H7 (cell line): Measurements from ENCODE around the gene KRTAP4-12. TPM values are rescaled to one million over a fixed set of nuclear protein-coding genes. Genes with fewer than 3 reads are reported as not detected.
"Not testable (repeated sequence)": the region's sequence is repeated elsewhere in the genome, so short reads cannot be mapped to it uniquely, and the experiment has no call there.

Experiments
- DNase-seq: peaks from one replicate; pipeline ENCODE4 v3.0.0; 2012
- H3K27me3 ChIP-seq: 2 replicates; pipeline ENCODE4 v1.6.0; 2011; ENCODE audit warnings: mild to moderate bottlenecking, low read length; ENCODE audit not compliant: control insufficient read depth, insufficient read depth
- H3K36me3 ChIP-seq: replicated peaks from 2 replicates; pipeline ENCODE4 v1.5.1; 2011; ENCODE audit warnings: low read length; ENCODE audit not compliant: control insufficient read depth, insufficient read depth
- H3K4me3 ChIP-seq: 2 replicates; pipeline ENCODE4 v1.5.1; 2011; ENCODE audit warnings: low read depth, mild to moderate bottlenecking, control low read depth, low read length, moderate library complexity; ENCODE audit not compliant: insufficient read depth
- total RNA-seq: library from RNA; depleted of rRNA; stranded (reverse); fragments of >200 nt; shearing (Covaris generic); gene quantifications from 2 replicates; pipeline ENCODE4 v1.2.3, GENCODE V29; 2014

KRTAP4-12 gene
- total RNA-seq, 1 experiment from 2014 or later = not detected

GRCh38 chr17:41116297-41116696 is 7.7 kb downstream of the KRTAP4-12 start:
- Histone ChIP-seq H3K4me3 (no peak overlapping the region), H3K36me3 (no peaks in the 10 kb centered on the region), H3K27me3 (no peaks in the 10 kb centered on the region)
- no peak for DNase-seq

- no peak for DNase-seq
- H3K4me3 ChIP-seq = no peak overlapping the region
These were observed 12.7 kb downstream of the KRTAP4-12 start for GRCh38 chr17:41111151-41111885.

DNA sequence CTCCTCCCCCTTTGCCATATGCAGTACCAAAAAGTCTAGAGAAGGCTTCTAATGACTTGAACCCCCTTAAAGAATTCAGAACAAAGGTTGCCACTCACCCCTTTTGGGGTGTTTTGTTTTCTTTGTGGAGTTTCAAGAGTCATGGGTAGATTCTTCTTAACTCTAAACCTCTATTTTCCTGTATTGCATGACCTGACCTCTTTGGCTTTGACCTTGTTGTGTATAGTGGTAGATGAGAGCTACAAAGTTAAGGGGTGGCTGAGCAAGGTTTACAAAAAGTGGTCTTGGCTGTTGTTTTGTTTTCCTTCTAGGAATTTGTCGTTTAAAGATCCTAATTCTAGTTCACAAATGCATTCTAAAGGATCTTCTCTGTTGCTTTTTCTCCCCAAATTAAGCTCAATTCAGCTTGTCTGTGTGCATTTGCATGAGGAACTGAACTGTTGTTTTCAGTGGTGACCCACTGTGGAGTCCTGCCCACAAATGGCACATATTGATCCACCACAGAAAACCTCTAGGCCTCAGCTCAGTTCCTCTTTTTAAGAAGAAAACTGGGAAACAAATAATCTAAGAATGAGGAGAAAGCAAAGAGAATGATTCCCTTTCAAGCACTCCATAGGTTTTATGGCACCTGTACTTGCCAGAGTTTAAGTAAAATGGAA is 15.1 kb downstream of the KRTAP4-12 start:
- H3K27me3 ChIP-seq, H3K4me3 ChIP-seq, DNase-seq, H3K36me3 ChIP-seq: not testable (repeated sequence)

More at GRCh38 chr17:41111151-41111885, 12.7 kb downstream of the KRTAP4-12 start:
- Histone ChIP-seq H3K36me3 (no peaks in the 10 kb centered on the region), H3K27me3 (no peaks in the 10 kb centered on the region)

DNA sequence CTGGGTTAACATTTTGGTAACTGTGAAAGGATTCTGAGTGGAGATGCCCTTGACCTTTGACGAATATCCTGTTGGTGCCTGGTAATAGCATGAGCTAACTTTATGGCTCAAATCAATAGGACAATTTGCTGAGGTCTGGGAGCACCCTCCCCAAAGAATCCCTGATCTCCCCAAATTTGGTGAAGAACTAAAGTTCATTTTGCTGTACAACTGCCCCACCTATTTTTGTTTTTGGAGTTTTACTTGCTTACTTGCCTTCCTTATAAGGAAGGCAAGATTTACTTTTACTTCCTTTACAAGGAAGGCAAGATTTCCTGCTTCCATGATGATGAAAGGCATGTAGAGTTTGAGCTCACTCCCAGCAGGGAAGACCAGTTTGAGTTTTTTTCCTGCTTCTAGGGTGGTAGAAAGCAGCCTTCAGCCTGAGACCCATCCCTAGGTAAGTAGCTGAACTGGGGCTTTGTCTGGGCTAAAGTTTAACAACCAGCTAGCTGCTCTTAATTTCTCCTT is 16.0 kb downstream of the KRTAP4-12 start:
- Histone ChIP-seq H3K4me3 (no peak overlapping the region), H3K27me3 (no peaks in the 10 kb centered on the region), H3K36me3 (no peaks in the 10 kb centered on the region)
- DNase-seq = no peak

- not testable (repeated sequence) for H3K4me3 ChIP-seq, H3K36me3 ChIP-seq, H3K27me3 ChIP-seq, DNase-seq
These were observed 18.6 kb downstream of the KRTAP4-12 start, which contains the start of gene KRTAP4-9 for GRCh38 chr17:41105347-41105746. KRTAP4-9 (plus strand) TSS chr17:41105389; CDS start chr17:41105389, 0 bp downstream.

GRCh38 chr17:41104386-41105038 is 19.5 kb downstream of the KRTAP4-12 start:
- H3K4me3 ChIP-seq, H3K27me3 ChIP-seq, DNase-seq, H3K36me3 ChIP-seq: not testable (repeated sequence)

GRCh38 chr17:41103896-41104295 is 20.1 kb downstream of the KRTAP4-12 start:
- Histone ChIP-seq H3K36me3 (no peaks in the 10 kb centered on the region), H3K27me3 (no peaks in the 10 kb centered on the region), H3K4me3 (no peak overlapping the region)
- DNase-seq = no peak

- H3K36me3 ChIP-seq = no peaks in the 10 kb centered on the region
- H3K4me3 ChIP-seq = no peak within 1 kb of the TSS
- H3K27me3 ChIP-seq = no peaks in the 10 kb centered on the region
- DNase-seq = peak; percentile 38
These were observed 22.3 kb downstream of the KRTAP4-12 start, which contains the start of gene KRTAP4-16 for GRCh38 chr17:41101586-41102259. KRTAP4-16 (minus strand) TSS chr17:41102209; CDS start chr17:41102209, 0 bp downstream.

- DNase-seq, H3K4me3 ChIP-seq, H3K36me3 ChIP-seq, H3K27me3 ChIP-seq: not testable (repeated sequence)
These were observed 24.1 kb downstream of the KRTAP4-12 start for GRCh38 chr17:41099682-41100480.

- Histone ChIP-seq H3K27me3 (no peaks in the 10 kb centered on the region), H3K36me3 (no peaks in the 10 kb centered on the region), H3K4me3 (no peak overlapping the region)
- no peak for DNase-seq
These were observed 25.5 kb downstream of the KRTAP4-12 start for GRCh38 chr17:41098481-41098880.

DNA sequence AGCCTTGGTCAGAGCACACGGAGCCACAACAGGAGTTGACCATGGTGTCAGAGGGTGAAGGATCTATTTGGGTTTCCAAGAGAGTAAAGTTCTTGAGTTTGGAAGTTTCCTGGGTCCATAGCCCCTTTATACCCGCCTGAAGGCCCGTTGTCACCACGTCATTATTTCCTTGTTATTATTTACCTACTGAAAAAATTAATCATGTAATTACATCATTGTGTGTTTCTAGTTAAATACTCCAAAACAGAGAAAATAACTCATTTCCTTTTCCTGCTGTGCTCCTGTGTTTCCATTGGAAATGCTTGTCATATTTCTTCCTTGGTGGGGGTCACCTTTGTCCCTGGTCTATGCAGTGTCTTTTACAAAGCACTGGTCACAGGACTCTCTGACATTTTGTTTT is 25.9 kb downstream of the KRTAP4-12 start, which contains the start of gene KRTAP4-8:
Gene KRTAP4-8 (minus strand): TSS at position 101 of the 400 bp plus-strand sequence. CDS start 58 bp downstream, at position 43.
- Histone ChIP-seq H3K27me3 (no peaks in the 10 kb centered on the region), H3K4me3 (no peak within 1 kb of the TSS), H3K36me3 (no peaks in the 10 kb centered on the region)
- no peak for DNase-seq

DNA sequence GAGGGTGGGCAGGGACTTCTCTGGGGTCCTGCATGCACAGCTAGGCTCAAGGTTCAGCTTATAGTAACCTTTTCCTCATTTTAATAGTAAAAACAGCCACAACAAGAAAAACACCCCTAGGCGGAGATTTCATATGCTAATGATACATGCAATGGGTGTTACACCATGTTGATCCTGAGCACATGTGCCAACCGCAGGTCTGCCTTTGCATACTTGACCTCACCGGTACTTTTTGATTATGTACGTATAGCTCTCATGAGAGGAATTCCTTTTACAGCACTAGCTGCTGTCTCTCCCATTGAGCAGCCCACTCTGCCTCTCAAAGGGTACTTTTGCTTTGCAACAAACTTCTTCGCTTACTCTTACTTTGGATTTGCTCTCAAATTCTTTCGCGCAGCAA is 27.9 kb downstream of the KRTAP4-12 start:
- H3K27me3 ChIP-seq = no peaks in the 10 kb centered on the region
- no peaks in the 10 kb centered on the region for H3K36me3 ChIP-seq
- DNase-seq = no peak
- H3K4me3 ChIP-seq = no peak overlapping the region

GRCh38 chr17:41088760-41089352 is 35.1 kb downstream of the KRTAP4-12 start:
- not testable (repeated sequence) for H3K36me3 ChIP-seq, DNase-seq, H3K27me3 ChIP-seq, H3K4me3 ChIP-seq
